NCI-H128 (cell line): ENCODE results near the gene SLC4A1.
"Not testable (repeated sequence)": the region's sequence is repeated elsewhere in the genome, so short reads cannot be mapped to it uniquely, and the experiment has no call there.

Source experiments
- DNase-seq: peaks from one replicate; lab custom pipeline; 2025; ENCODE audit not compliant: unreplicated experiment; lab: John Stamatoyannopoulos, UW

The SLC4A1 gene

GRCh38 chr17:44257815-44258760, 9.8 kb downstream of the SLC4A1 start:
- no peak for DNase-seq

- DNase-seq, result no peak
These were observed 11.3 kb downstream of the SLC4A1 start for GRCh38 chr17:44256671-44257070.

DNA sequence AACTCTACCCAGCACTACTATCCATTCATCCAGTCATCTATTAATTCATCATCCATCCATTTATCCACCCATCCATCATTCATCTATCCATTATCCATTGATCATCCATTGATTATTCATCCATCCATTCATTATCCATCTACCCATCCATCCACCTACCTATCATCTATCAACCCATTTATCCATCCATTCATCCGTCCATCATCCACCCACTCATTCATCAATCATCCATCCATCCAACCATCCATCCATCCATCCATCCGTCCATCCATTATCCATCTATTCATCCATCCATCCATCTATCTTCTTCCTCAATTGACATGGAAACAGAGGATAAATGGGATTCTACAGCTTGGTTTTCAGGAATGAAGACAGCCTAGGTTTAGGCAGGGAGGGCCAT, 12.0 kb downstream of the SLC4A1 start:
- DNase-seq, result no peak

- no peak for DNase-seq
These were observed 13.4 kb downstream of the SLC4A1 start for GRCh38 chr17:44254361-44255095.

GRCh38 chr17:44253006-44253405, 14.9 kb downstream of the SLC4A1 start:
- DNase-seq, result no peak

DNA sequence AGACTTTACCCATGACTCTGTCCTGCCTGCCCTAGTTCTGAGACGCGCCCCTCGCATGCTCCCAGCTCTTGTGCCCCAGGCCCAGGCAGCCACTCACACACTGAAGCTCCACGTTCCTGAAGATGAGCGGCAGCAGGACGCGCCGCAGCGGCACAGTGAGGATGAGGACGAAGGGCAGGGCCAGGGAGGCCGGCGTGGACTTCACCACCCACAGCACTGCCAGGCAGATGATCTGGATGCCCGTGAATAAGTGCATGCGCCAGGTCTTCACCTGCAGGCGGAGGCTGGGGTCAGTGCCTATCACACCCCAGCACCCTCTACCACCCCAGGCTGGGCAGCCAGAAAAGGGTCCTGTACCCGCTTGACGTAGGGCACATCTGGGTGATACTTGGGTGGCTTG, 16.9 kb downstream of the SLC4A1 start:
- no peak for DNase-seq

- no peak for DNase-seq
These were observed 18.3 kb downstream of the SLC4A1 start for GRCh38 chr17:44249501-44250246.

DNA sequence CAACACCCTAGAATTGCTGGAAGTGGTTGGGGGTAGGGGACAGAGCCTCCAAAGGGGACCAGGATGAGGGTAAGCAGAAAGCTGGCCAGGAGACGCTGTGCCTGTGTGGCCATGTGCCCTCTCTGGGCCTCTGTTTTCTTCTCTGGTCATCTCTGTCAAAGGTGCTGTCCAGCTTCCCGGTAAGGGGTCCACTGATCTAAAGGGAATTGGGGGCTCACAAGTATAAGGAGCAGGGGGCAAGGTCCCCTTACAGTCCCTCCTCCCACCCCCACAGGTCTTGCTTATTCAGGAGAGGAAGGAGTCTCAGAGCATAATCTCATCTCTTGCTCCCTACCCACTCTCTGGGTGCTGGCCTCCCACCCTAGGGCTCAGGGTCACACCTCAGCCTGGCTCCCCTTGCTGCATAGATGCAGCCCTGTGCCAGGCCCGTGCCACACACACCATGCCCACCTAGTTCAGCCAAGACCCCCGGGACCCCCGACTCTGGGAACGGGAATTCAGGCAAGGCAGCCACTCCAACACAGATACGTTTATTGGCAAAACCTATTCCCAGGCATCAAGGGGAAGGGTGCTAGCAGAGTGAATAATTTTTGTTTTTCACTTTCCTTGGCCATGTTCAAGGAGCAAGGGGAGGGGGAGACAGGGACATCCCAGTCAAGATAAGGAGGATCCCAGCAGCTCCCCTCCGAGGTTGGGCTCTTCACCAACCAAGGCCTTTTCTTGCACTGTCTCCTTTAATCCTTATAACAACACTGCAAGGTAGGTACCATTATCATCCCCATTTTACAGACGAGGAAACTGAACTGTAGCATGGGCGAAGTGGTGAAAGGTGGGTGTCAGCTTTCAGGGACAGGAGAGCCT, 19.8 kb downstream of the SLC4A1 start:
- DNase-seq, result no peak

DNA sequence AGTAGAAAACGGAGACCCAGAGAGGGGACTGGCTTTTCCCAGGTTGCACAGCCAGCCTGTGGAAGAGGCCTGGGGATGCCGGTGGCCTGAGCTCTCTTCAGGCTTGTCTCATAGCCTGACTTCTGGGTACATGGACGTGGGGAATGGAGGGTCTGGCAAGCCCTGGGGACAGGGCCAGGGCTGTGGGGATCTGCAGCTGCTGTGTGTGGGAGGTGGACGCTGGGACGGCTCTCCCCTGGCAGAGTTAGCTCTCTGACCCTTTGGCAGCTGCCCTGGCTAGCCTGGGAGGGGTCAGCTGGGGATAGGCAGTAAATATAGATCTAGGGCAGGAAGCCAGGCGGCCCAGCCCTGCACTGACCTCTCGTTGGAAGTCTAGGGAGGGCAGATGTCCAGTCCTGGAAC, 20.5 kb downstream of the SLC4A1 start:
- no peak for DNase-seq

- no peak for DNase-seq
These were observed 26.8 kb downstream of the SLC4A1 start for GRCh38 chr17:44241106-44241624.

DNA sequence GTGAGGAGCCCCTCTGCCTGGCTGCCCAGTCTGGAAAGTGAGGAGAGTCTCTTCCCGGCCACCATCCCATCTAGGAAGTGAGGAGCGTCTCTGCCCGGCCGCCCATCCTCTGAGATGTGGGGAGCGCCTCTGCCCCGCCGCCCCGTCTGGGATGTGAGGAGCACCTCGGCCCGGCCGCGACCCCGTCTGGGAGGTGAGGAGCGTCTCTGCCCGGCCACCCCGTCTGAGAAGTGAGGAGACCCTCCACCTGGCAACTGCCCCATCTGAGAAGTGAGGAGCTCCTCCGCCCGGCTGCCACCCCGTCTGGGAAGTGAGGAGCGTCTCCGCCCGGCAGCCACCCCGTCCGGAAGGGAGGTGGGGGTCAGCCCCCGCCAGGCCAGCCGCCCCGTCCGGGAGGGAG, 30.0 kb downstream of the SLC4A1 start:
- not testable (repeated sequence) for DNase-seq

GRCh38 chr17:44236444-44236991, 31.4 kb downstream of the SLC4A1 start:
- DNase-seq, result no peak

DNA sequence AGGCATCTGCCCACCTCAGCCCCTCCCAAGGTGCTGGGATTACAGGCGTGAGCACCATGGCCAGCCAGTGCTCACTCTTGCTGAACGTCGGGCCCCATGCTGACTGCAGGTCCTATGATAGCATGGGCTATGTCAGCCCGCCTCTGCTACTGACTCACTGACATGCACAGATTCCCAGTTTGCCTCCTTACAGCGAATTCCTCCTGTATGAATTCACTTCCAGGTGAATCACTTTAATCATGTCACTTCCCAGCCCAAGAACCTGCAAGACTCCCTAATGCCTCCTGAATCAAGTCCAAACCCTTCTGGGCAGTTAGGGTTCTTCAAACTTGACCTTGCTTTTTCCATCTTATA, 32.4 kb downstream of the SLC4A1 start:
- DNase-seq, result no peak

DNA sequence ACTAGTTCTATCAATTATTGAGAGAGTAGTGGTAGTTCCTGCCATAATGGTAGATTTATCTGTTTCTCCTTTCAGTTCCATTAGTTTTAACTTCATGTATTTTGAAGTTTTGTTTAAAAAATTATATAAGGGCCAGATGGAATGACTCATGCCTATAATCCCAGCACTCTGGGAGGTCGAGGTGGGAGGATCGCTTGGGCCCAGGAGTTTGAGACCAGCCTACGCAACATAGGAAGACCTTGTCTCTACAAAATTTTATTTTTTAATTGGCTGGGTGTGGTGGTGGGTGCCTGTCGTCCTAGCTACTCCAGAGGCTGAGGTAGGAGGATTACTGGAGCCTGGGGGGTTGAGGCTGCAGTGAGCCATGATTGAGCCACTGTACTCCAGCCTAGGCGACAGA, 34.4 kb downstream of the SLC4A1 start:
- DNase-seq, result no peak

DNA sequence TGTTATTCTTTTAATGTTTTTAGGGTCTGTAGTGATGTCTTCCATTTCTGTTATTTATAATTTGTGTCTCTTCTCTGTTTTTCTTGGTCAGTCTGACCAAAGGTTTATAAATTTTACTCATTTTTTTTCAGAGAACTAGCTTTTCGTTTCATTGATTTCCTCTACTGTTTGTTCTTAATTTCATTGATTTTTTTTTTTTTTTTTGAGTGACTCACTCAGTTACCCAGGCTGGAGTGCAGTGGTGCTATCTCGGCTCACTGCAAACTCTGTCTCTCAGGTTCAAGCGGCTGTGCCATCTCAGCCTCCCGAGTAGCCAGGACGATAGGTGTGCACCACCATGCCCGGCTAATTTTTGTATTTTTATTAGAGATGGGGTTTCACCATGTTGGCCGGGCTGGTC, 35.9 kb downstream of the SLC4A1 start:
- no peak for DNase-seq

DNA sequence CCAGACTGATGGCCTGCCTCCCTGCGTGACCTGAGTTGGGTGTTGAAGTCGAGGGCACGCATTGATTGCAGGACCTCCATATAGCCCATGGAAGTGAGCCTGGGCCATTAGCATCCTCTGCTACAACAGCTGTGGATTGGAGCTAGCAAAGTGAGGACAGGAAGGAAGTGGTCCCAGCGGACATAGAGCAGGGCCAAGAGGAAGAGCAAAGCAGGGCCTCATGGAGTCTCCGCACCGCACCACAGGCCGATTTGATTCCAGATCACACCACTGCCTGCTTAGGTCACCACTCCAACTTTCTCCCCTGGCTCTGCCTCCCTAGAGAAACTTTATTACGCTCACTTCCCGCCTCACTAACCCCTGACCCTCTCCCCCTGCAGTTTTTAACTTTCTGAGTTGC, 37.8 kb downstream of the SLC4A1 start:
- DNase-seq, result no peak

DNA sequence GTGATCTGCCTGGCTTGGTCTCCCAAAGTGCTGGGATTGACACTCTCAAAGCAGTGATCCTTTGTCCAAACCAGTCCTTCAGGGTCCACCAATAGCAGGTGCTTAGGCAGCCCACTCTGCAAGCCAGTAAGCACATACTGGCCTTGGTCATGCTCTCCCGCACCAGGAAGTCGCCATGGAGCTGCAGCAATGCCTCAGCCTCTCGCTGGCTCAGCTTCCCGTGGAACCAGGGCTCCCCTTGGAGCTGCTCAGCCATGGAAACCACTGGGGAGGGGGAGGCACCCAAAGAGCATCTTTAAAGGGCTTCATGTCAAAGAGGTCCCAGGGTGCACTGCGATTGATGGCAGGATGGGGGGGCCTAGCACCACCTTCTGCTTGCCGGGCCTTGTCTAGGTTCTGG, 38.8 kb downstream of the SLC4A1 start:
- DNase-seq, result no peak

GRCh38 chr17:44223541-44224071, 44.3 kb downstream of the SLC4A1 start:
- no peak for DNase-seq

- DNase-seq, result peak; percentile 28
These were observed 45.6 kb downstream of the SLC4A1 start for GRCh38 chr17:44222112-44222869.
